Suprapubic skin (tissue), 4 donors: Measurements from ENCODE around the gene COPZ1.

ENCODE experiments used
- EP300 ChIP-seq: sonication (generic); formaldehyde crosslinking; IDR thresholded peaks from one replicate; pipeline ENCODE4 v1.6.1; 2017; ENCODE audit warnings: antibody characterized with exemption
- POLR2A ChIP-seq, 2 donors: fragments of 450-650 bp; IDR thresholded peaks; one replicate each; pipeline ENCODE4 v1.6.1; 2017; ENCODE audit warnings: antibody characterized with exemption in 2 of 2, mild to moderate bottlenecking in 2 of 2, moderate library complexity in 2 of 2
- POLR2AphosphoS5 ChIP-seq, 3 donors: sonication (generic); formaldehyde crosslinking; IDR thresholded peaks; one replicate each; pipeline ENCODE4 v1.6.1; 2017; ENCODE audit warnings: antibody characterized with exemption in 3 of 3
- TF ChIP-seq, protein P1 (sequence below), 2 donors: fragments of 200-600 bp in 1 of 2; fragments of 450-650 bp in 1 of 2; sonication (generic) in 1 of 2; IDR thresholded peaks; one replicate each; pipeline ENCODE4 v1.5.1; 2016 to 2019; ENCODE audit warnings: antibody characterized with exemption in 2 of 2, mild to moderate bottlenecking in 1 of 2, moderate library complexity in 1 of 2

DNA sequence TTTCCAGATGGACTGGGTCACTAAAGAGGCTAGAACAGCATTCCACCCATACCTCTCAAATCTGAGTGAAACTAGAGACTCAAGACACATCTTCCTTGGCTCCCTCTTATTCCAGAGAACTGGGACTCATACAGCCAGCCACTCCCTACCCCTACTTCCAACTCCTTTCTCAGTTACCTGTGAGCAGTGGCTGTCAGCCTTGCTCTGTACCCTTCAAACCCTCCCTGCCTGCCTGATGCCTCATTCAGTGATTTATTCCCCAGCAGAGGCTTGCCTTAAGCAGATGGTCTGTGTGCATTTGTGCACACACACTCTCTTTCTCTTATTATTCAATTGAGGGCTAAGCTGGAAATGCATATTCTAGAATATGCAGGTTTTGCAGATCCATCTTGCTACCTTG lies 24.7 kb downstream of the COPZ1 start:
- TF ChIP-seq, protein P1, sequence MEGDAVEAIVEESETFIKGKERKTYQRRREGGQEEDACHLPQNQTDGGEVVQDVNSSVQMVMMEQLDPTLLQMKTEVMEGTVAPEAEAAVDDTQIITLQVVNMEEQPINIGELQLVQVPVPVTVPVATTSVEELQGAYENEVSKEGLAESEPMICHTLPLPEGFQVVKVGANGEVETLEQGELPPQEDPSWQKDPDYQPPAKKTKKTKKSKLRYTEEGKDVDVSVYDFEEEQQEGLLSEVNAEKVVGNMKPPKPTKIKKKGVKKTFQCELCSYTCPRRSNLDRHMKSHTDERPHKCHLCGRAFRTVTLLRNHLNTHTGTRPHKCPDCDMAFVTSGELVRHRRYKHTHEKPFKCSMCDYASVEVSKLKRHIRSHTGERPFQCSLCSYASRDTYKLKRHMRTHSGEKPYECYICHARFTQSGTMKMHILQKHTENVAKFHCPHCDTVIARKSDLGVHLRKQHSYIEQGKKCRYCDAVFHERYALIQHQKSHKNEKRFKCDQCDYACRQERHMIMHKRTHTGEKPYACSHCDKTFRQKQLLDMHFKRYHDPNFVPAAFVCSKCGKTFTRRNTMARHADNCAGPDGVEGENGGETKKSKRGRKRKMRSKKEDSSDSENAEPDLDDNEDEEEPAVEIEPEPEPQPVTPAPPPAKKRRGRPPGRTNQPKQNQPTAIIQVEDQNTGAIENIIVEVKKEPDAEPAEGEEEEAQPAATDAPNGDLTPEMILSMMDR (IDR thresholded peaks at IDR 0.05) = no peak
- TF ChIP-seq POLR2A (IDR thresholded peaks at IDR 0.05) (no peak), POLR2AphosphoS5 (IDR thresholded peaks at IDR 0.05) (no peak), EP300 (no peak)
